ENCODE data around the gene KCNQ1.

- TF ChIP-seq CTCF (optimal IDR thresholded peaks at IDR 0.05 in 1 of 3, IDR thresholded peaks at IDR 0.05 in 1 of 3, conservative IDR thresholded peaks at IDR 0.05 in 1 of 3; ENCODE audit: extremely low read depth in 1 of 3, insufficient read depth in 2 of 3, low read length in 3 of 3) (no peak), EZH2 (IDR thresholded peaks at IDR 0.05; ENCODE audit: low read length) (no peak)
Observed at GRCh38 chr11:2843551-2843950, 398.7 kb downstream of the KCNQ1 start.

Measured in keratinocyte (primary cell).